Spleen (tissue), 7 donors: ENCODE measurements around the gene SPIRE1.

Source experiments
- POLR2A ChIP-seq, 3 donors: fragments of 450-650 bp; IDR thresholded peaks; one replicate each; pipeline ENCODE4 v1.5.1; 2017; ENCODE audit warnings: antibody characterized with exemption in 3 of 3, mild to moderate bottlenecking in 1 of 3
- POLR2AphosphoS5 ChIP-seq, 3 donors: sonication (generic); formaldehyde crosslinking; IDR thresholded peaks; one replicate each; pipeline ENCODE4 v1.5.1; 2017; ENCODE audit warnings: antibody characterized with exemption in 3 of 3
- TF ChIP-seq, protein P1 (sequence below), 11 experiments: fragments of 200-600 bp in 7 of 11; fragments of 450-650 bp in 4 of 11; sonication (generic) in 4 of 11; IDR thresholded peaks in 8 of 11; conservative IDR thresholded peaks in 3 of 11; 1 replicate in 7 of 11; 2 replicates in 4 of 11; pipeline versions ENCODE4 v1.4.0 to v1.8.0; 2016 to 2021; ENCODE audit warnings: antibody characterized with exemption in 11 of 11, inconsistent platforms in 4 of 11, mild to moderate bottlenecking in 1 of 11
- donor health status: DM: no; HTN: no; CAD: no; lungs with moderate emphysema.
- donor health status: DM: no; HTN: no; CAD: no.
- donor health status: DM: no; HTN: no; CAD: no.

DNA sequence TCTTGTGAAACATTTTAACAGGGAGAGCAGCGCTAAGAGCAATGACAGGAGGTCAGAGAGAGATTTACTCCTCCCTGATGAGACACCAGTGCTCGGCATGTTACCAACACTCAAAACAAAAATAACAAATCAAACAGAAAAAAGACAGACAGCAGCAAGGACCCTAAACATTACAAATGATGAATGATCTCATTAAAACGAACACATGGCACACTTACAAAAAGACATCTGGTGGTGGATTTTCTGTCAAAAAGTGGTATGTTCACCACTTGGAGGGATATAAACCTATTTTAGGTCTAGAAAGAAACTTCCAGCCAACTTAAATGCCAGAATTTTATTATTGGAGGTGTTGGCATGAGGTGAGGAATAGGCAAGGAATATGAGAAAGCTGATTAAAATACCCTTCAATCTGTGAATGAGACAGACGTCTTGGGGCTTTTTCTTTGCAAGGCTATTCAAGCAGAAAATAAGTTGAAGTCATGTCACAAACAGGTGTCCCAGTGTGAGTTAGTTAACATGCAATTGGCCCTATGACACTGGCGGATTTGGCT lies 137.4 kb downstream of the SPIRE1 start:
- TF ChIP-seq, protein P1, sequence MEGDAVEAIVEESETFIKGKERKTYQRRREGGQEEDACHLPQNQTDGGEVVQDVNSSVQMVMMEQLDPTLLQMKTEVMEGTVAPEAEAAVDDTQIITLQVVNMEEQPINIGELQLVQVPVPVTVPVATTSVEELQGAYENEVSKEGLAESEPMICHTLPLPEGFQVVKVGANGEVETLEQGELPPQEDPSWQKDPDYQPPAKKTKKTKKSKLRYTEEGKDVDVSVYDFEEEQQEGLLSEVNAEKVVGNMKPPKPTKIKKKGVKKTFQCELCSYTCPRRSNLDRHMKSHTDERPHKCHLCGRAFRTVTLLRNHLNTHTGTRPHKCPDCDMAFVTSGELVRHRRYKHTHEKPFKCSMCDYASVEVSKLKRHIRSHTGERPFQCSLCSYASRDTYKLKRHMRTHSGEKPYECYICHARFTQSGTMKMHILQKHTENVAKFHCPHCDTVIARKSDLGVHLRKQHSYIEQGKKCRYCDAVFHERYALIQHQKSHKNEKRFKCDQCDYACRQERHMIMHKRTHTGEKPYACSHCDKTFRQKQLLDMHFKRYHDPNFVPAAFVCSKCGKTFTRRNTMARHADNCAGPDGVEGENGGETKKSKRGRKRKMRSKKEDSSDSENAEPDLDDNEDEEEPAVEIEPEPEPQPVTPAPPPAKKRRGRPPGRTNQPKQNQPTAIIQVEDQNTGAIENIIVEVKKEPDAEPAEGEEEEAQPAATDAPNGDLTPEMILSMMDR (IDR thresholded peaks at IDR 0.05 in 8 of 11, conservative IDR thresholded peaks at IDR 0.05 in 3 of 11), result no peak
- TF ChIP-seq POLR2AphosphoS5 (IDR thresholded peaks at IDR 0.05) (no peak), POLR2A (IDR thresholded peaks at IDR 0.05) (no peak)
